GM12878 (cell line): ENCODE results near the gene RGS16. TPM values are rescaled to one million over a fixed set of nuclear protein-coding genes. Genes with fewer than 3 reads are reported as not detected.

Experiments
- BACH1 ChIP-seq: fragments of 450-650 bp; IDR thresholded peaks from 2 replicates; pipeline ENCODE4 v1.6.1; 2017; ENCODE audit warnings: mild to moderate bottlenecking, borderline replicate concordance
- CBX3 ChIP-seq: fragments of 200-600 bp; sonication (generic); IDR thresholded peaks from 2 replicates; pipeline ENCODE4 v1.6.1; 2016; ENCODE audit warnings: low read depth, borderline replicate concordance
- CREM ChIP-seq: IDR thresholded peaks from 2 replicates; pipeline ENCODE4 v1.6.1; 2014; ENCODE audit warnings: antibody characterized with exemption, low read depth
- E4F1 ChIP-seq: fragments of 450-650 bp; IDR thresholded peaks from 2 replicates; pipeline ENCODE4 v1.6.1; 2018; ENCODE audit warnings: borderline replicate concordance, mild to moderate bottlenecking; ENCODE audit not compliant: partially characterized antibody
- EGR1 ChIP-seq, 2 experiments: IDR thresholded peaks; 1 replicate in 1 of 2; 2 replicates in 1 of 2; pipeline ENCODE4 v1.6.1; 2011 to 2012; ENCODE audit warnings: low read depth in 2 of 2, low read length in 2 of 2, borderline replicate concordance in 1 of 2, mild to moderate bottlenecking in 1 of 2, moderate library complexity in 1 of 2
- ESRRA ChIP-seq: IDR thresholded peaks from 2 replicates; pipeline ENCODE4 v1.6.1; 2012; ENCODE audit warnings: mild to moderate bottlenecking, low read length, improper control_type of control experiment
- GABPA ChIP-seq: IDR thresholded peaks from 2 replicates; pipeline ENCODE4 v1.6.1; 2014; ENCODE audit warnings: antibody characterized with exemption, low read depth, mild to moderate bottlenecking, inconsistent platforms
- GATAD2B ChIP-seq: fragments of 450-650 bp; conservative IDR thresholded peaks from 2 replicates; pipeline ENCODE4 v1.6.1; 2017; ENCODE audit warnings: low read depth, mild to moderate bottlenecking, moderate library complexity
- HSF1 ChIP-seq: fragments of 150-350 bp; IDR thresholded peaks from 2 replicates; pipeline ENCODE4 v1.6.1; 2014; ENCODE audit warnings: mild to moderate bottlenecking, low read depth, low read length
- MXI1 ChIP-seq: fragments of 150-350 bp; IDR thresholded peaks from 2 replicates; pipeline ENCODE4 v1.6.1; 2011; ENCODE audit warnings: low read depth, mild to moderate bottlenecking, inconsistent platforms, low read length, improper control_type of control experiment
- PKNOX1 ChIP-seq: fragments of 450-650 bp; IDR thresholded peaks from 2 replicates; pipeline ENCODE4 v1.6.1; 2016; ENCODE audit warnings: mild to moderate bottlenecking
- POU2F2 ChIP-seq: IDR thresholded peaks from 3 replicates; pipeline ENCODE4 v1.6.1; 2011; ENCODE audit warnings: low read depth, mild to moderate bottlenecking, low read length, borderline replicate concordance
- PRDM15 ChIP-seq: fragments of 450-650 bp; formaldehyde crosslinking; IDR thresholded peaks from 2 replicates; pipeline ENCODE4 v1.4.0; 2020; ENCODE audit warnings: mild to moderate bottlenecking, moderate library complexity
- RUNX3 ChIP-seq: IDR thresholded peaks from 2 replicates; pipeline ENCODE4 v1.6.1; 2012; ENCODE audit warnings: low read length, inconsistent platforms
- SIX5 ChIP-seq: IDR thresholded peaks from 2 replicates; pipeline ENCODE4 v1.6.1; 2011; ENCODE audit warnings: mild to moderate bottlenecking, low read depth, low read length, moderate library complexity; ENCODE audit not compliant: severe bottlenecking
- SREBF2 ChIP-seq: IDR thresholded peaks from 2 replicates; pipeline ENCODE4 v1.6.1; 2012; ENCODE audit warnings: mild to moderate bottlenecking, low read length
- SUPT20H ChIP-seq: IDR thresholded peaks from 2 replicates; pipeline ENCODE4 v1.6.1; 2011; ENCODE audit warnings: low read depth, mild to moderate bottlenecking, low read length, moderate library complexity, borderline replicate concordance; ENCODE audit not compliant: control insufficient read depth
- TAF1 ChIP-seq: IDR thresholded peaks from 2 replicates; pipeline ENCODE4 v1.6.1; 2011; ENCODE audit warnings: mild to moderate bottlenecking, low read depth, low read length, borderline replicate concordance
- ZNF274 ChIP-seq: IDR thresholded peaks from one replicate; pipeline ENCODE4 v1.8.0; 2011; ENCODE audit not compliant: insufficient read length, insufficient read depth
- polyA plus RNA-seq, 11 experiments: library from polyadenylated mRNA; depleted of rRNA in 4 of 11; unstranded in 6 of 11; stranded (reverse) in 5 of 11; fragments of >200 nt; fragmentation: Nextera tagmentation in 4 of 11; fragmentation: Illumina TruSeq in 1 of 11; extraction: Ambion mirVana in 4 of 11; extraction: Trizol in 1 of 11; gene quantifications; 1 replicate in 1 of 11; 2 replicates in 10 of 11; pipeline versions ENCODE4 v1.2.1 to v1.2.3, GENCODE V29; 2011 to 2016; ENCODE audit warnings: inconsistent platforms in 2 of 11, missing spikeins in 2 of 11, low read depth in 1 of 11
- total RNA-seq, 4 experiments: library from RNA; depleted of rRNA in 3 of 4; stranded (reverse); fragments of >200 nt in 3 of 4; fragmentation: Illumina TruSeq in 1 of 4; extraction: Trizol in 1 of 4; gene quantifications; 2 replicates each; pipeline versions ENCODE4 v1.2.1 to v1.2.3, GENCODE V29; 2013 to 2021

The RGS16 gene
- total and polyA plus RNA-seq, 10 of the 15 experiments (the other 5 are each of a cell fraction or from before 2014, with no cell fraction given), result 16.4 to 58.2 (median 44.6) TPM

DNA sequence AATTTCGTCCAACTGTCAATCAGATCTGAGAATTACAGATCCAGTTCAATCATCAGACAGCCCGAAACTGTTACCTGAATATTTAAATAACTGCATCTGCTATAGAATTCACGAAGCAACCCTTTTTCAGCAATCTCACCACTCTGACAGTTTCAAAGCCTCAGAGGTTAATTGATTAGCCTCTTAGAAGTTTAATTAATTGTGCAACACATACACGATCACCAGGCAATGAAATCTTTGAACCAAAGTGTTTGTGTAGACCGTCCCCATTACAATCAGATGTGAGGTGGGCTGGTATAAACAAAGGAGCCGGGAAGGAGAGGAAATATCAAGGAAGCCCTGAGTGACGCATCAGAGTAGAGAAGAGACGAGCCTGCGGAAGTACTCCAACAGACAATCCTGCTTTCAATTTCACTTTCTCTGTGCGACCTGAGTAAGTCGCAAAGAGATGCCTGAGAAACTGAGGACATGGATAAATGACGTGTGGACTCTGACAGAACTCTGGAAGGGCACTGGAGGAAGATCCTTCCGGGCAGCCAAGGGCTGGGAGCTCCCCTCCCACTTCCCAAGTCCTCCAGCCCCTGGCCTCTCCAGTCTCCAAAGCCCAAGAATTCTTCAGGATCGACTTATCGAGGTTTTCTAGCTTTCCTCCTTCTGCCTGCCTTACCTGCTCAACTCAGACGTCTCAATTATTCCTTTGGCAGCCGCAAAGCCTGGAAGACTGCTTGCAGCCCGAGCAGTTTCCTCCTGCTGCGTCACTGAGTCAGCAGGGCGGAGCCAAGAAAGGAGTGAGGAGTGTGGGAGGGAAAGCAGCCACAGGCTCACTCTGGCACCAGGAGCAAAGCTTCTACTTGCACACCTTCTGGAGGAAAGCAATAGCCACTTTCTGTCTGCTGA lies 15.4 kb downstream of the RGS16 start, which contains the start of gene RNASEL (continued):
- TF ChIP-seq SREBF2, result no peak
- TF ChIP-seq PRDM15 (CRISPR knock-in tag), result no peak
- TF ChIP-seq GABPA, result 0 out of 2 replicates have a peak, but pooled peaks have one; percentile 10
- no peak for TF ChIP-seq SIX5
- no peak for TF ChIP-seq EGR1 (IDR thresholded peaks at IDR 0.05; ENCODE audit: borderline replicate concordance in 1 of 2, low read depth in 2 of 2, low read length in 2 of 2)
- no peak for TF ChIP-seq ESRRA
- TF ChIP-seq MXI1, result no peak
- TF ChIP-seq CREM, result peak; percentile 20; the same call in 1 of the 2 replicates
- TF ChIP-seq GATAD2B, result 0 out of 2 replicates have a peak, but pooled peaks have one; percentile 8
- TF ChIP-seq ZNF274, result no peak
- no peak for TF ChIP-seq CBX3
- TF ChIP-seq TAF1, result no peak
- TF ChIP-seq HSF1, result no peak
- TF ChIP-seq RUNX3, result peak; percentile 17; the same call in 1 of the 2 replicates
- TF ChIP-seq E4F1, result no peak
- peak; percentile 91 for TF ChIP-seq PKNOX1
- no peak for TF ChIP-seq POU2F2
- TF ChIP-seq BACH1, result no peak
- no peak for TF ChIP-seq SUPT20H
